ENCODE data around the gene TNFAIP8L2.

The TNFAIP8L2 gene

DNA sequence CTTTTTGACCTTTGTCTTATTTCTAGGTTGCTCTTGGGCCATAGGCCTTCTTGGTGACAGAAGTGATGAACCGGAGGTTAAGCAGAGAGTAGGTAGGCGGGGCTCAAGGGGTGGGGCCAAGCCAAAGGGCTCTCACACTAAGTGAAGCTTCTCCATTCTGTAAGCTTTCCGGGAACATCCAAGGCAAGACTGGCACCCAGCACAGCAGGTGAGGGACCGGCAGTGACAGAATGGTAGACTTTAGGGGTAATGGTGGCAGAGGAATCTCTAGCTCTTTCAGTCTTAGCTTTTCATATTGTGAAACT is at the start of gene TNFAIP8L2:
TNFAIP8L2 (plus strand) TSS at position 135 of the 305 bp plus-strand sequence. CDS start 2,049 bp downstream, outside the sequence.
- DNase-seq = peak; percentile 84 to 89 (median 86)

GRCh38 chr1:151106894-151107293 is 49.6 kb upstream of the TNFAIP8L2 start:
- peak; percentile 33 to 53 (median 35) for DNase-seq

DNA sequence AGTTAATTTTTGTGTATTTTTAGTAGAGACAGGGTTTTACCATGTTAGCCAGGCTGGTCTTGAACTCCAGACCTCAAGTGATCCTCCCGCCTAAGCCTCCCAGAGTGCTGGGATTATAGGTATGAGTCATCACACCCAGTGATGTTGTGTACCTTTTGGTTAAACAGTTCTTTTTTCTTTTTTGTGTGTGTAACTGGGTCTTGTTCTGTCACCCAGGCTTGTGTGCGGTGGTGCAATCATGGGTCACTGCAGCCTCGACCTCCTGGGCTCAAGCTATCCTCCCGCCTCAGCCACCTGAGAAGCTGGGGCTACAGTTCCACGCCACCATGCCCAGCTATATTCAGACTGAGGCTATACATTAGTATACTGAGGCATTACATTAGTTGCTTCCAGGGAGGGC is 48.1 kb upstream of the TNFAIP8L2 start:
- DNase-seq = no peak

- no peak for DNase-seq
Measured at GRCh38 chr1:151113877-151114276, 42.6 kb upstream of the TNFAIP8L2 start.

DNA sequence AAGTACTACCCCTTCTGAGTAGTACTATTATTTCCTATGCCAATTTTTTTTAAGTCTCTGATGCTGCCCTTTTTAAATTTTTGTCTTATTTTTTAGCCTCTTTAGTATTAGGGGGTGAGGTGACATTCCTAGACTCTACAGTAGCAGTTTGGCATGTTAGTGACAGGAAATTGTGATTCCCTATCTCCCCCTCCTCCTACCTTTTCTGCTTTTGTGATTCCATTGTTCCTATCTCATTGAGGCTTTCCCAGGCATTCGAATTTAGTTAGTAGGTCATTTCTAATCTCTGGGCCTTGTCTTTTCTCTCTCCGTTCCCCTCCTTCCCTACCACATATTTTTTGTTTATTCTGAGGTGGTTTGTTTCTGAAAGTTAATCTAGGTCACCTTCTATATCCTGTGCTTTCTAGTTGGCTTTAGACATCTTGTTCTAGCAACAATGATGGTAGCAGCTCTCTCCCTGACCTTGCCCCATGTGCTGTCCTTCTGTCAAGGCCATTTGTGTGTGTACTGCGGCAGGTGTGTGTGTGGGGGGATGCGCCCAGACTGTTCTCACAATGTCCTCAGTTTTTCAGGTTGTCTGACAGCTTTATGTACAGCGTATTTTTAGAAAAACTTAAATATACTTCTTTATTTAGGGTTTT is 31.6 kb upstream of the TNFAIP8L2 start:
- DNase-seq = no peak

DNA sequence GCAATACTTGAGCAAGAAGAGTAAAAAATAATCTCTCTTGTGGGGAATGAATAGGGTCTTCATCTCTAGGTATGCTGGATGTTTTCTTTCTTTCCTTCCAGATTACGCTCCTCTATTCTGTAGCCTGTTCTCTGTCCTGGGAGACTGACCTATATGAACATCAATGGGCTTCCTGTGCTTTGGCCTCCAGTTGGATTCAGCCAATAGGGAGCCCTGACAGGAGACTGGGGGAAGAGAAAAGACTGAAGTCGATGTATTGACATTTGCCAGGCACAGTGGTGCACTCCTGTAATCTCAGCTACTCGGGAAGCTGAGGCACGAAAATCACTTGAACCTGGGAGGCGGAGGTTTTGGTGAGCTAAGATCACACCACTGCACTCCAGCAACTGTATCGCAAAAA is 27.6 kb upstream of the TNFAIP8L2 start:
- DNase-seq = no peak

- DNase-seq = peak; percentile 62 to 66 (median 62)
Measured at GRCh38 chr1:151130987-151131586, 25.4 kb upstream of the TNFAIP8L2 start.

DNA sequence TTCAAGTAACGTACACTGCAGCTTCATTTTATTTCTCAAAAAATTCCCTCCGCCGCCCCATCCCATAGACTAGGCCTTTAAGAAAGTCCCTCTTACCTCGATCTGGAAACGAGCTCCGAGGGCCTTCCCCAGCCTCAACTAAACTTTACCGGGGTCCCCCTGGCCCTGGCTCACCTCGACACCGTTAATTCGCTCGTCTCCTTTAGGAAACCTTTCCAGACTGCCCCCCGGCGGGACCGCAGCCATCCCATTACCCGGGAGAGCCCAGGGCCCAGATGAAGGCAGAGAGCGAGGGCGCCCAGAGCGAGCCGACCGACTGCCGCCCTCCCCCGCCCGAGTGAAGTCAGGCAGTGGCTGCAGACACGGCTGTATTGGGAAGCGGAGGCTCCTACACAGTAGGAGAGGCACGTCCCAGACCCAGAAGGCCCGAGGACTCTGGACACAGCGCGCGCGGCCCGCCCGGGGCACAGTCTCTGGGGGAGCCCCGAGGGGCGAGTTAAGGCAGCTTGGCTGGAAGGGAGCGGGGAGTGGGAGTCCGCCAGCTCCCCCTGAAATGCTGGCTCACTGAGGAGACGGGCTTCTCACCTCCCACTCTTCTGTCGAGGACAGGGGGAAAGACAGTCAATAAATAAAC is 24.6 kb upstream of the TNFAIP8L2 start:
- peak in 2 of 3 donors; percentile 18 for DNase-seq

GRCh38 chr1:151132335-151133017 is 24.0 kb upstream of the TNFAIP8L2 start:
- DNase-seq = no peak

- DNase-seq = peak in 2 of 3 donors; percentile 23 to 25
Measured at GRCh38 chr1:151133018-151133806, 23.2 kb upstream of the TNFAIP8L2 start.

- no peak for DNase-seq
Measured at GRCh38 chr1:151134396-151134795, 22.1 kb upstream of the TNFAIP8L2 start.

DNA sequence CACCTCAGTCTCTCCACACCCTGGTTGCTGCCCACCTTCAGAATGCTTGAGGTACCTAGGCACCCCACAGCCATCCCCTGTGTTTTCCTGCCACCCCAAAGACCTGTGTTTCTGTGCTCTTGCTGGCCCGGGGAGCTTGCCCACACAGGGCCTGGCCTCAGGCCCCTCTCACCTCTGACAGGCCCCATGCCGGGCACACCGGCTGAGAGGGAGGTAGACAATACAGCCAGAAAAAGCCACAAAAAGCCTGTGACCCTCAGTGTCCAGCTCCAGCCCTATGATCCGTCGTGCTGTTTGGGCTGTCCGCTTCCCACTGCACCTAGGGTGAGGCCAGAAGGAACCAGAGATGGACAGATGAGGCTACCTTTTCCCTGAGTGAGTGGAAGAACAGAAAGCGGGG is 21.5 kb upstream of the TNFAIP8L2 start:
- no peak for DNase-seq

GRCh38 chr1:151135433-151136385 is 20.7 kb upstream of the TNFAIP8L2 start:
- no peak for DNase-seq

- no peak for DNase-seq
Measured at GRCh38 chr1:151137789-151138188, 18.7 kb upstream of the TNFAIP8L2 start.

- DNase-seq = no peak
Measured at GRCh38 chr1:151142411-151143056, 13.9 kb upstream of the TNFAIP8L2 start.

DNA sequence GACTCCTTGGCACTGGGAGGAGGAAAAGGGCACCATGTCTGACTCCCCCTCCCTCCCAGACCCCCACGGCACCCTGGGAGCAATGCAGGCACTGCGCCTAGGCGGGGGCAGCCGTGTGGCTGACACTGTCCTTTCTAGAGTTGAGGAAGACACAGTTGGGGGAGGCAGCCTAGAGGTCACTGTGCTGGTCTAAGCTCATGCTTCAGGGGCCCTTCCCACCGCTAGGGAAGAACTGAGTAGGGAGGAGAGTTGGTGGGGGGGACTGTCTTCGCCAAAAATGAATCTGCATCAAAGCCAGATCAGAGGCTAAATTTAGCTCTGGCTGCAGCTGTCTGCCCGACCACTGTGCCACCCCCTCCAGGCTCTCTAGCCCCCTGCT is 13.4 kb upstream of the TNFAIP8L2 start:
- no peak for DNase-seq

DNA sequence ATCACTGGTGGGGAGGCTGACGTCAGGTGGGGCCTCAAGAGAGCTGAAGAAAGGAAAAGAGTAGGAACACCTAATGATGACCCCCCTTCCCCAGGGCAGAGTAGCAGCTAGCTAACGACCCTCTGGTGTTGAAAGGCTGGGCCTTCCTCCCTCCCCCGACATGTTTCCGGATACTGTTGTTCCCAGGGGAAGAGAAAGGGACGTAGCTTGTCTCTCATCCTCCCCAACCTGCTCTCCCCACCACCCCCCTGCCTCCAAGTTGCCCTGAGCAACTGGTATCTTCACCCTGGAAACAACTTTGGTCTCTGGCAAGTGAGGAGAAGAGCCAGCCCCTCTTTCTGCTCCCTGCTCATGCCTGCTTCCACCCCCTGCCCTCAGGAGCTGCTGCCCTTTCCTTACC is 12.5 kb upstream of the TNFAIP8L2 start:
- DNase-seq = no peak

- DNase-seq = no peak
Measured at GRCh38 chr1:151144474-151145303, 11.8 kb upstream of the TNFAIP8L2 start.

DNA sequence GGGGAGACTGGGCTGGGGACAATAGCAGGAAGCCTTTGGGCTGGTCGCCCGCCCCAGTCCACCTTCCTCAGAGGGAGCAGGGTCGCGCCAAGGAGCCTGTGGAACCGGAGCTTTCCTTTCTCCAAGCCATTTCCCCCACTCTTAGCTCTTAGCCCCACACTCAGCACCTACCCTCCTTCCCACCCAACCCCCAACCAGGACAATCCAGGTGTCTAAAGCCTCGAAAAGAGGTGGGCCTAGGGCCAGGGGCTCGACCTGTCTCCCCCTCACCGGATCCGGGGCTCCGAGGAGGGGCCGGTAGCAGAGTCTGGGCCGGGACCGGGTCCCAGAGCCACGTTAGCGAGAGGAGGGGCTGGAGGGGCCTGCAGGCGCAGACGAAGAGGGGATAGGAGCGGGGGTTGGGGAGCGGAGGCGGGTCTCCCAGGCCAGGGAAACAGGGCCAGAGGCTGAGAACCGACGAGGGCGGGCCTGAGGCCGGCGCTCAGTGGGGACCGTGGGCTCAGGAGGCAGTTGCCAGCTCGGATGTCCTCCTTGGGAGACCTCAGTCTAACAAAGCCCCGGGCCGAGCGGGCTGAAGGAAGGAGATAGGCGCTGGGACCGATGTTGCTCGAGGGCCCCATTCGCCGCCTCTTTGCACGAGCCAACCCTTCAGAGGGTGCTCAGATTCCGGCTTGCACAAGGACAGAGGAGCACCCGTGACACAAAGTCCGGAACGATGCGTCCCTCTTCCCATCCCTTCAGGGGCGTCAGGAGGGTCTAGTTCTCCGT is 11.0 kb upstream of the TNFAIP8L2 start:
- DNase-seq = peak in 2 of 3 donors; percentile 32 to 41

- DNase-seq = peak in 1 of 3 donors; percentile 20
Measured at GRCh38 chr1:151146072-151146411, 10.4 kb upstream of the TNFAIP8L2 start.

Measured in suppressor macrophage treated with lipopolysaccharide for 1 hour (primary cell).